Stimulated activated CD4-positive, alpha-beta T cell treated with anti-CD3 and anti-CD28 coated beads, TNF-alpha, amount 100 ng/mL, for 48 hours (primary cell): ENCODE measurements around the gene CDC42BPA.
"Not testable (repeated sequence)": the region's sequence is repeated elsewhere in the genome, so short reads cannot be mapped to it uniquely, and the experiment has no call there.

Experiments used
- DNase-seq, 3 donors: peaks; one replicate each; pipeline ENCODE4 v3.0.0-alpha.2; 2020; ENCODE audit warnings: low read depth in 3 of 3

CDC42BPA gene

DNA sequence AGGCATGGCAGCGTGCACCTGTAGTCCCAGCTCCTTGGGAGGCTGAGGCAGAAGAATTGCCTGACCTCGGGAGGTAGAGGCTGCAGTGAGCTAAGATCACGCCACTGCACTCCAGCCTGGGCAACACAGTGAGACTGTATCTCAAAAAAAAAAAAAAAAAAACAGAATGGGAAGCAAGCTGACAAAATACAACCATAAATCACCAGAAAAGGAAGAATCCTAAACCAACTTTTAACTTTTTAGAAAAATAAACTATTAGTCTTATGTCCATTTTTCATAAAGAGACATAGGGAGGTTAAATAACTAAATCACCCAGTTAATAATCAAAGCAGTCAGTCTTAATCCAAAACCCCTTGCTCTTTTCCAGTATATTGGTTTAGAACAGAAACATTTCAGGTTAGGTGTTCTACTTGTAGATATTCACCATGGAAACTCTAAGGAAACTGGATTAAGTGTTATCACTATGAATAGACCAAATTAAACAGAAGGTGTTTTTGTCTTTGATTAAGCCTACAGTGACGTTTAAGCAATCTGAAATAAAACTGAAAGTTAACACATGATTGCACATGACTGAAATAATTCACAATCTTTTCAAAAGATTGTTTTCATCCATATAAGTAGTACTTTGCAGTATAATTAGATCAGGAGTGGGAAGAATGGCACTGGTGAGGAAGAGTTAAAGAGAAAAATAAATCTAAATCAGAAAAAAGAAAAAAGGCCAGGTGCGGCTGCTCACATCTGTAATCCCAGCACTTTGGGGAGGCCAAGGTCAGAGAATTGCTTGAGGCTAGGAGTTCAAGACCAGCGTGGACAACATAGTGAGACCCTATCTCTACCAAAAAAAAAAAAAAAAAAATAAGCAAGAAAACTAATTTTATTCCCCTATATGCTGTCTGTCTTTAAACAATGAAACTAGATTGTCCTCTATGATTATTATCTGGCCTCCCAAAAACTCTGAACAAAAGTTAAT is 9.6 kb downstream of the CDC42BPA start:
- no peak for DNase-seq

DNA sequence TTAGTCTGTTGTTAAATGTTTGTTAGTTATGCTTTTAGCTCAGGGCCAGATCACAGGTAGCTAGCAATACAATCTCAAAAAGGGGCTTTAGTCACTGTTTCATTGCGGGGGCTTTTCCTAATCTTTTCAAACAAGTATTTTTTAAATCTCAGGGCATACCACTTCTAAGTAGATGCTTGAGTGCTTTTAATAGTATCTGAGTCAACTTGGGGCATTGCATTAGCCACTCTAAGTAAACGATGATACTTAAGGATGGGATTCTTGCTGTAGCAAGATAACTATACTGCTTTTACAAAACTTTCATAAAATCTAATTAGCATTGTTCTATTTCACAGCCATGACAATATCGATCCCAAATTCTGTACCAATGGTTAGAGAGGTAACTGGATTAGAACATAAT is 11.6 kb downstream of the CDC42BPA start:
- no peak for DNase-seq

DNA sequence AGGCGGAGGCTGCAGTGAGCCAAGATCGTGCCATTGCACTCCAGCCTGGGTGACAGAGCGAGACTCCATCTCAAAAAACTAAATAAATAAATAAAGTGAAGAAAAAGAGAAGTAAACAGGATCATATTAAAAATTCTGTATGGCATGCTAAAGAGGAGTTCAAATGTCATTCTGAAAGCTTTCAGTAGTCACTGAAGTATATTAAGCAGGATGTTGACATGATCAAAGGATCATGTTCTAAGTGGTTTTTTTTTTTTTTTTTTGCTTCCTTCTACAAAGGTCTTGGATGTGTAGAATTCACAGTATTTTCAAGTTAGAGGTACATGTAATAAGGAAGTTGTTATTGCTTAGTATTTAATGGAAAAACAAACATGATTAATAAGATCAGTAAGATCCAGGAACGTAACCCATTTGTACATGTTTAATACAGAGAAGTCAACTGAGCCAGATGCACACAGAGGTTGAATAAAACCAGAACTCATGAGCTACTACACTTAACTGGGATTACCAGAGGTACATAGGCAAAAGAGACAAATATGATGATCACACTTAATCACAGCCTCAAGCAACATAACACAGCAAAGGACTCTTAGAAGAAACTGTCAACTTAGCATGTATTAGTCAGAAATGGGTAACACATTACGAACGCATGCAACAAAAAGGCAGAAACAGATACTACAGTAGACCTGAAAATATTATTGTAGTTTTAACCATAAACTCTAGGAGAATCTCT is 12.2 kb downstream of the CDC42BPA start:
- DNase-seq = no peak

DNA sequence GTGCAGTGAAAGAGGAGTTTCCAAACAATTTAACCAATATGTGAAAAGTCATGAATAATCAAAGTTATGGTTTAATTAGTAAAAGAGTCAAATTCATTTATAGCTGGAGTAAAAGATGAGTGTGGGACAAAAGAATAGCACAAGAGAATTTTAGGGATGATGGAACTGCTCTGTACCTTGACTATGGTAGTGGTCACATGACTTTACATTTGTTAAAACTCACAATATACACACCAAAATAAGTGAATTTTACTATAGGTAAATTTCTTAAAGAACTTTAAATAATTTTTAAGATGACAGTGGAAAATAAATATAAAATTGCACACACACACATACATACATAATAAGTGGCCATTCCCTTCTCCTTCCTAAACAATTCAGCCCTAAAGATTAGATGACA is 13.6 kb downstream of the CDC42BPA start:
- DNase-seq = no peak

DNA sequence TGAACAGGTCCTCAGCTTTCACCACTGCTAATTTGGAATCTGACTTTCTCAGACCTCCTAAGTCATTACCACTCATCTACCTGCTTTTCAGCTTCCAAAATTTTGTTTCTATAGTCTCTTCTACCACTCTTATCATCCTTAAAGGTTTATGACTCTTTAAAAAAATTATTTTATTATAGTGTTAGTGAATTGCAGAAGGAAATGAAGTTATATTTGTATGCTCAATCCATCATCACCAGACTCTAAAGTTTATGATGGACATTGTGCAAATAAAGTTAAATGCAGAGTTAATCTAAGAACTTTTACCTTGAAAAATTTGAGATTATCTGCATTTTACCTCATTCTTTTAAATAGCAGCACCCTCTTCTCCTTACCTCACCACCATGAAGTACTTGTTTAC is 14.6 kb downstream of the CDC42BPA start:
- DNase-seq = no peak

DNA sequence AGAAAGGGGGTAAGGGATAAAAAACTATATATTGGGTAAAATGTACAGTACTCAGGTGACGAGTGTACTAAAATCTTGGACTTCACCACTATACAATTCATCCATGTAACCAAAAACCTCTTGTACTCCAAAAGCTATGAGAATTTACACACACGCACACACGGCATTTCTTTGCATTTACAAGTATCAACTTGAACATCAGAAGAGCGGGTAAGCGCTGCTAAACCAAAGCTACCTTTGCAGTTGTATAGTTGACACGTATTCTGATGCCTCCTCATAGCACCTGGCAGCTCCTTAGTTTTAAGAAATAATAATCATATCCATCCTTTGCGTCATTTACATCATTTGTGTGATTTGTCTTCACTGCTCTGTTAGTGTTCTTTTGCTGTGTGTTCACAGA is 17.6 kb downstream of the CDC42BPA start:
- no peak for DNase-seq

DNA sequence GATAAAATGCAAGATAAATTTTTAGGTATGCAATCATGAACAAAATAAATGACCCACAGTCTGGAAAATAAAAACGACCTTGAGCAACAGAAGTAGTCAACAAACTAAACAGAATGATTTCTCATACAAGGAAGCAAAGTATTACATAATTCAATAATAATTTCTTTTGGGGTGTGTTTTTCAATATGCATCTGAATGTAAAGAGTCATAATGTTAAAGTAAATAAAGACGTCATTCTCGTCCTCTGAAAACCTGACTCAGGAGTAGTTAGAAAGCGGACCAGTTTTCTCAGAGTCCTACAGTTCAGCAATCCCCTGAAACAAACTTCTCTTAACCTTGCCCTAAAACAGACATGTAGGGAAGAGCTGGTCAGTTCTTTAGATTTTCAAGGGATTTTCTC is 18.6 kb downstream of the CDC42BPA start:
- DNase-seq = no peak

DNA sequence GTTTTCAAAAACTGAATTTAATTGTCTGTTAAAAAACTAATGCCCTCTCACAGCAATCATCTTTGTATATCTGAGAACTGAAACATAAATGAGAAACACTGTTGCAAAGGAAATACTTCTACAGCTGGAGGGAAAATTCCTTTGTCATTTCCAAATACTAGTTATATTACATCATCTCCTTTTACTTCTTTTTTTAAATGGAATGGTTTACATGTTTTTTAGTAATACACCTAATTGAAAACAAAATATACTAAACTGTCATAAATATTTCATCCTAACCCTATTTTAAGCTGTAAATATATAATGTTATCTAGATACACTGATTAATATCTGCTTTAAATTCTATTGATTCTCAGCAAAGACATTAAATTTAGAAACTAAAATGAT is 19.1 kb downstream of the CDC42BPA start:
- no peak for DNase-seq

DNA sequence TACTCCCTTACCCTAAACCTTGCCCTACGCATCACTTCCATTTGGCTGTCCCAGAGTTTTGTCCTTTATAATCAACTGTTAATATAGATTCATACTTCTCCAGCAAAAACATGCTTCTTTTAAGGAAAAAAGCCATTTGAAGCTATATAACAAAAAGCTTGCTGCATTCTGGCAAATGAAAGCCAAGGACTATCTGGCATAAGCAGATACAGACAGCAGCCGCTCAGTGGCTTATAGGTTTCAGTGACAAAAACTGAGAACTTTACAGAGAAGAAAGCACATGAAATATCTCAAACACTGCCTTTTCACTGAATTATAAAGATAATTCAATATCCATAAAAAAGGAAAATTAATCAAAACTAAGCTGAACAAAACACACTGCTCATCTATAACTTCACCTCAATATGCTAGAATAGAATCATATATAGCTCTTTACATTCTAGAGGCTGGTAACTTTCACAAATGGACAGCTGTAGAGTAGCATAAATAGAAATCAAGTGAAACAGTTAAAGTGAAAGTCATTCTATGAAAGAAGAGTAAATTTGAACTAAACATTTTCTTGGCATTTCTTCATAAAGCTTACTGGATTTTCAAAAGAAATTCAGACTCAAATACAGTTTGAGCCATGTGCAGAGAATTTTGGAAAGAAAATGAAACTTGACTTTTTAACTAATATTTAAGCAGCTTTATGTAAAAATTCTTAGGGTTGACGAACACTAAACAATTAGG is 19.6 kb downstream of the CDC42BPA start:
- DNase-seq = no peak

DNA sequence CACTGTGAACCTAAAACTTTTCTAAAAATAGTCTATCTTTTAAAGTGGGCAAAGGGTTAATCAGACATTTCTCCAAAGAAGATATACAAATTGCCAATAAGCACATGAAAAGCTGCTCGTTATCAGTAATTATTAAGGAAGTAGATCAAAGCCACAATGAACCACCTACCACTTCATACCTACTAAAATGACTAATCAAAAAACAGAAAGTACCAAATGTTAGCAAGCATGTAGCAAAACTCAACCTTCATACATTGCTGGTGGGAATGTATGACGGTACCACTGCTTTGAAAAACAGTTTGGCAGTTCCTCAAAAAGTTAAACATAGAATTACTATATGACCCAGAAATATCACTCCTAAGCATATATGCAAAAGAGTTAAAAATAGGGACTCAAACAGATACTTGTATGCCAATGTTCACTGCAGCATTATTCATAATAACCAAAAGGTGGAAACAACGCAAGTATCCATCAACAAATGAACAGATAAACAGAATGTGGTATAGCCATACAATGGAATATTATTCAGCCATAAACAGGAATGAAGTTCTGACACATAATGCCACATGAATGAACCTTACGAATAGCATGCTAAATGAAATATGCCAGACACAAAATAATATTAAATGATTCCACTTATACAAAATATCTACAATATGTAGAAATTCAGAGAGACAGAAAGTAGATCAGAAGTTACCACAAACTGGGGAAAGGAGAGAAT is 21.1 kb downstream of the CDC42BPA start:
- no peak for DNase-seq

DNA sequence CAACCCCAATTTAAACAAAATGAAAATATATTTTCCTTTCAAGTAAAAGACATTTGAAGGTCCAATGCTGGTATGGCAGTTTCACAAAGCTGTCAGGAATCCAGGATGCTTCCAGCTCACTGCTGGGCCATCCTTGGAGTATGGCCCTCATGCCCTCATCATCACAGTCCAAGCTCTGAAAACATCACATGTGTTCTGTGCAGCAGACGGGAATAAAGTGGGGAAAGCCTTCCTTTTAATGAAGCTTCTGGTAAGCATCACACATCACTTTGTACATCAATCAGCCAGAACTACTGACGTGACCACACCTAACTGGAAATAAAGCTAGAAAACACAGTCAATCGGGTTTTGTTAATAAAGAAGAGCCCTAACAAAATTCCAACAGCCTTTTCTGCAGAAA is 22.7 kb downstream of the CDC42BPA start:
- DNase-seq = no peak

DNA sequence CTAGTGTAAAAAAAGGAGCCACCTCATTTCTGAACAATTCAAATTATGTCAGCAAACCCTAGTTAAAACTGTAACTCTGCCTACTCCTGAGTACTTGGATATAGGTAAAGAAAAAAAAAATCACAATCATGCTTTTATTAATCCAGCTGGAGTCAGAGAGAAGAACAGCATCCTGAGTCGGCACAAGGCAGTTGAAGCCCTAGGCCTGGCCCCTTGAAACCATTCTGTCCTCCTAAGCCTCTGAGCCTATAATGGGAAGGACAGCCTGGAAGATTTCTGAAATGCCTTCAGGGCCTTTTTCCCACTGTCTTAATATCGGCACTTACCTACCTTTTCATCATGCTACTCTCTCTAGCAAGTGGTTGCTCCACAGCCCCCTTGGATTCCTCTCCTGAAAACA is 32.5 kb downstream of the CDC42BPA start:
- no peak for DNase-seq

DNA sequence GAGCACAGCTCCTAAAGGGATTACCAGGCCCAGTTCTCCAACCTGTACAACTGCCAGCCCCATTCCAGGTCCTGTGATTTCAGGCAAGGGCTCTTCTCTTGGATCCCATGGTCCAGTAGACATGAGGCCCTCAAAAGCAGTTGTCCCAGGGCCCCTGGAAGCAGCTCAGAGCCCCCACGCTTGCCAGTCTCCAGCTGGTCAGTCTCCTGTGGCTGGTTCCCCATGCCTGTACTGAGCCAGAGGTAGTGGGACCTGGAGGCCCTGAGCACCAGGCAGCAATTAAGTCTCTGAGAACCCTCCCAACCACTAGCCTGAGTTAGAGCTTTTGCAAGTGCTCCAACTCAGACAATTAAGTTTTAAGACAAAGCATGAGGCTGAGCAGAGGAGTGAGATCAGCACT is 36.9 kb downstream of the CDC42BPA start:
- no peak for DNase-seq

DNA sequence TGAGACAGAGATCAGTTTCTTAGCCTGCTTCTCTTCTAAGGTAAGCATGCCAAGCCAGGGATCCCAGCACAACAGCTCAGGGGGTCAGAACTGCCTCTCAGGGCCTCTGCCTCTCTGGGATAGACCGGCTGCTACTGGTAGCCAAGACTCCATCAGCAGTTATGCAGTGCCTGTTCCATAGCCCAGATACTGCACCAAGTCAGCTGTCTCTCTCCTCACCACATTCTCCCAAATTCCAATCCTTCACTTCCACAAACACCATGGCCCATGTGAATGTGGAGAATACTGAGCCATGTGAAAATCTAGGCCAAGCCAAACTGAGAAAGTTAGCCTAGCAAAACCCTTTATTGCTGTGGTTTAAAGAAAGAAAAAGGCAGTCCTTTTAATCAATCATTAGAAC is 37.5 kb downstream of the CDC42BPA start:
- no peak for DNase-seq

DNA sequence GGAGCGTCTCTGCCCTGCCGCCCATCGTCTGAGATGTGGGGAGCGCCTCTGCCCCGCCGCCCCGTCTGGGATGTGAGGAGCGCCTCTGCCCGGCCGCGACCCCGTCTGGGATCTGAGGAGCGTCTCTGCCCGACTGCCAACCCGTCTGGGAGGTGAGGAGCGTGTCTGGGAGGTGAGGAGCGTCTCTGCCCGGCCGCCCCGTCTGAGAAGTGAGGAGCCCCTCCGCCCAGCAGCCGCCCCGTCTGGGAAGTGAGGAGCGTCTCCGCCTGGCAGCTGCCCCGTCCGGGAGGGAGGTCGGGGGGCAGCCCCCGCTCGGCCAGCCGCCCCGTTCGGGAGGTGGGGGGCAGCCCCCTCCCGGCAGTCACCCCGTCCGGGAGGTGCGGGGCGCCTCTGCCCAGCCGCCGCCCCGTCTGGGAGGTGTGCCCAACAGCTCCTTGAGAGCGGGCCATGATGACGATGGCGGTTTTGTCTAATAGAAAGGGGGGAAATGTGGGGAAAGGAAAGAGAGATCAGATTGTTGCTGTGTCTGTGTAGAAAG is 42.1 kb downstream of the CDC42BPA start:
- DNase-seq = not testable (repeated sequence)

DNA sequence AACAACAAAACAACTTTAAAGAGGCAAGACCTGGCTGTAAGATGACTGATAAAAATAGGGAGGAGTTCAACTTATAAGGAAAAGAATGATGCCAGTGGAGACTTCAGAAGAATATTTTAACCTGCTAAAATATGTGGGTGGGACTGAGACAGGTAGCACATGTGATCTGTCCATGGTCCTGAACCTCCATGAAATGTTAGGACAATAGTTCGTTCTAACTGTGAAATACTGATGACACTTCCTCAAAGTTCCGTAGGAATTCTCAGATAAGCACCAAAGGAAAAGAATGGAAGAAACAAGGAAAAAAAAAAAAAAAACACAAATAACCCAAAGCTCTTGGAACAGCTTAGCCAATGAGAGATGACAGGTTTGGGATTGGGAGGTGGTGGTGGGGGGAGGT is 44.7 kb downstream of the CDC42BPA start:
- no peak for DNase-seq

DNA sequence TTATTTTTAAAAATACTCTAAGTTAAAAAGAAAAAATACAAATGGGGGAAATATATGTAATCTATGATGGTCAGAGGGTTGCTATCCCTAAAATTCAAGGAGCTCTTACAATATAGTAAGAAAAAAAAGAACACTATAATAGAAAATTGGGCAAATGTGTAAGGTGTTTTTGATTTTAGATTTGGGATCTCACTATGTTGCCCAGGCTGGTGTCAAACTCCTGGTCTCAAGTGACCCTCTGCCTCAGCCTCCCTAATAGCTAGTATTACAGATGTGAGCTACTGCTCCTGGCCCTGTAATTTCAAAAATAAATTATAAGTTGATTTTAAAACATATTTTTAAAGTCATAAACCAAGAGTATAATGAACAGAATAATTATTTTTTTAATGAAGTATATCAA is 45.9 kb downstream of the CDC42BPA start:
- no peak for DNase-seq

DNA sequence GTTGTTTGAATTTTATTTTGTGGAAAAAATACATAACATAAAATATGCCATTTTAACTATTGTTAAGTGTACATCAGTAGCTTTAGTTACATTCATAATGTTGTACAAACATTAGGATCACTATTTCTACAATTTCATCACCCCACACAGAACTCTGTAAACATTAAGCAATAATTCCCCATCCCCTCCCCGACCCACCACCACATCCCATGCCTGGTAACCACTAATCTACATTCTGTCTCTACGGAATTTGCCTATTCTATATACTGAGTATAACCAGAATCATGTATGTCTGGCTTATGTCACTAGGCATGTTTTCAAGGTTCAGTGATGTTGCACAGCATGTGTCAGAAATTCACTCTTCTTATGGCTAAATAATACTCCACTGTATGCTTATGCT is 47.7 kb downstream of the CDC42BPA start:
- no peak for DNase-seq

DNA sequence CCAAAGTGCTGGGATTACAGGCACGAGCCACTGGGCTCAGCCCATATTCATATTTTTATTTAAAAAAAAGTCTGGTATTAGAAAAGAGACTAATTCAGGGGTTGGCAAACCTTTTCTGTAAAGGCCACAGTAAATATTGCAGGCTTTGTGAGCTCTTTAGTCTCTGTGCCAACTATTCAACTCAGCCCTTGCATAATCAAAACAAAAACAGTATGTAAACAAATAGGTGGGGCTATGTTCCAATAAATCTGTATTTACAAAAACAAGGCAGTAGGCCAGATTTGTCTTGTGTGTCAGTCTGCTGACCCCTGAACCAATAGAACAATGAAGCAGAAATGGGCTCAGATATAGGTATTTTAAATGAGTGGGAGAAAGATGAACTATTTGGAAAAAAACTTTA is 49.3 kb downstream of the CDC42BPA start:
- no peak for DNase-seq

DNA sequence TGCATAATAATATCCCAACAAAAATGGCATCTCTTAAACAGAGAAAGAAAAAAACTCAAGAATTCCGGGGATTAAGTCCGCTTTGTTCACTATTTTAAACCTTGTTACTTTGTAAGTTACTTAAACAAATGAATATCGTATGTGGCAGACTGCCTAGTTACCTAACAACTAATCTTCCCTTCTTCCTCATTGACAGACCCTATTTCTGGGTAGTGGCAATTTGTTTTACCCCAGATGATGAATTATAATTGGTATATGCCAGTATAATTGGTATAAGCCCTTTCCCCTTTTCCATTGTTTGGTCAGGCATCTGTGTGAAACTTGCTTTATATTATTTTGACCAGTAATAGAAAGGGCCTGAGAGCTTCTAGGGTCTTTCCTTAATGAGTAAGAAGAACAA is 52.4 kb downstream of the CDC42BPA start:
- no peak for DNase-seq

DNA sequence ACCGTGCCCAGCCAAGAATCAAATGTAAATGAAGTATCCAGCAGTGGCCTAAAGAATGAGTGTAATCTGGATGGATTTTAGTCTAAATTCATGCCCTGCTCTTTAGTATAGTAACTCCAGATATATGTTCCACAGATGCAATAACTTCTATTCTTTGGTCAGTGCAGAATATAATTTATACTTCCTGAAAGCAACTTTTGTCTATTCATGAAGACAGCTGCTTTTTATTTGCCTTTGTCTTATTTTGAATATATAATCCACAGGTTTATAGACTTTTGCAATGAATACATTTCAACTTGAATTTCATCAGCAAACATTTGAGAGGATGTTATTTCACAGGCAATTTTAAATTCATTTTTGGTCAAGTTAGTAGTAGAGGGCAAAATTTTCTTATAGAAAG is 54.4 kb downstream of the CDC42BPA start:
- DNase-seq = no peak

DNA sequence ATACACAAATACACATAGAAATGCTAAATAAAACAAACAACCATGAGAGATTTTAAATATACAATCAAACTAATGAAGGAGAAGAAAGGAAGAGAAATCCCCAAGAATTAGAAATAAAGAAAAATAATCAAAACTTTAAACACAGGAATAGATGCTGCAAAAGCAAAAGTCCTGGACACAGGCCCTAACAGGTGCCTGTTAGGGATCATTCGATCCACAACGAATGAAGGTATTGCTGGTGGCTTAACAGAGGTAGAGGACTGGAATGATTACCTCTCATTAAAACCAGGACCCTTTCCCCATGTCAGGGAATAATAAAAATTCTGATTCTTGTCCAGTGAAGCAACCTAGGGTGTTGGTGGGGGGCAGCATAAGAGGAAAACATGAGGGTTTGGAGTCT is 56.8 kb downstream of the CDC42BPA start:
- DNase-seq = no peak
